Breast epithelium (tissue), 3 donors: ENCODE results near the gene HSD17B4.
"Not testable (repeated sequence)": the region's sequence is repeated elsewhere in the genome, so short reads cannot be mapped to it uniquely, and the experiment has no call there.

ENCODE experiments used
- POLR2A ChIP-seq: fragments of 450-650 bp; IDR thresholded peaks from one replicate; pipeline ENCODE4 v1.6.1; 2016; ENCODE audit warnings: antibody characterized with exemption, mild to moderate bottlenecking, moderate library complexity
- TF ChIP-seq, protein P1 (sequence below), 3 donors: fragments of 450-650 bp; IDR thresholded peaks; one replicate each; pipeline ENCODE4 v1.5.1; 2016 to 2017; ENCODE audit warnings: antibody characterized with exemption in 3 of 3, mild to moderate bottlenecking in 3 of 3, moderate library complexity in 3 of 3

DNA sequence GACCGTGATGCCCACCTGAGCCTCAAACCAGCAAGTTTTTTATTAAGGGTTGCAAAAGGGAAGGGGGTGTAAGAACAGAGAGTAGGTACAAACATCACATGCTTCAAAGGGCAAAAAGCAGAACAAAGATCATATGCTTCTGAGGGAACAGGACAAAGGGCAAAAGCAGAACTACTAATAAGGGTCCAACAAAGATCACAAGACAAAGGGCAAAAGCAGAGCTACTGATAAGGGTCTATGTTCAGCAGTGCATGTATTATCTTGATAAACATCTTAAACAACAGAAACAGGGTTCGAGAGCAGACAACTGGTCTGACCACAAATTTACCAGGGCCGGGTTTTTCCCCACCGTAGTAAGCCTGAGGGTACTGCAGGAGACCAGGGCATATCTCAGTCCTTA is 1.7 kb upstream of the HSD17B4 start:
- TF ChIP-seq, protein P1, sequence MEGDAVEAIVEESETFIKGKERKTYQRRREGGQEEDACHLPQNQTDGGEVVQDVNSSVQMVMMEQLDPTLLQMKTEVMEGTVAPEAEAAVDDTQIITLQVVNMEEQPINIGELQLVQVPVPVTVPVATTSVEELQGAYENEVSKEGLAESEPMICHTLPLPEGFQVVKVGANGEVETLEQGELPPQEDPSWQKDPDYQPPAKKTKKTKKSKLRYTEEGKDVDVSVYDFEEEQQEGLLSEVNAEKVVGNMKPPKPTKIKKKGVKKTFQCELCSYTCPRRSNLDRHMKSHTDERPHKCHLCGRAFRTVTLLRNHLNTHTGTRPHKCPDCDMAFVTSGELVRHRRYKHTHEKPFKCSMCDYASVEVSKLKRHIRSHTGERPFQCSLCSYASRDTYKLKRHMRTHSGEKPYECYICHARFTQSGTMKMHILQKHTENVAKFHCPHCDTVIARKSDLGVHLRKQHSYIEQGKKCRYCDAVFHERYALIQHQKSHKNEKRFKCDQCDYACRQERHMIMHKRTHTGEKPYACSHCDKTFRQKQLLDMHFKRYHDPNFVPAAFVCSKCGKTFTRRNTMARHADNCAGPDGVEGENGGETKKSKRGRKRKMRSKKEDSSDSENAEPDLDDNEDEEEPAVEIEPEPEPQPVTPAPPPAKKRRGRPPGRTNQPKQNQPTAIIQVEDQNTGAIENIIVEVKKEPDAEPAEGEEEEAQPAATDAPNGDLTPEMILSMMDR (IDR thresholded peaks at IDR 0.05) = not testable (repeated sequence)
- not testable (repeated sequence) for TF ChIP-seq POLR2A
